GM06990 (cell line): ENCODE measurements around the gene TBL1X.
"Not testable (repeated sequence)": the region's sequence is repeated elsewhere in the genome, so short reads cannot be mapped to it uniquely, and the experiment has no call there.

Experiments
- DNase-seq: peaks from one replicate; pipeline ENCODE4 v3.0.0-alpha.2; 2011; ENCODE audit not compliant: insufficient read length; ENCODE audit errors: extremely low read depth
- H3K27me3 ChIP-seq: replicated peaks from 2 replicates; pipeline ENCODE4 v1.6.0; 2011; ENCODE audit warnings: low read length; ENCODE audit not compliant: control insufficient read depth, insufficient read depth
- H3K36me3 ChIP-seq: 2 replicates; pipeline ENCODE4 v1.5.1; 2011; ENCODE audit warnings: low read length; ENCODE audit not compliant: control insufficient read depth, insufficient read depth
- H3K4me3 ChIP-seq: replicated peaks from 2 replicates; pipeline ENCODE4 v1.5.1; 2011; ENCODE audit warnings: low read depth, mild to moderate bottlenecking, control low read depth, low read length
- CTCF ChIP-seq: IDR thresholded peaks from 2 replicates; pipeline ENCODE4 v1.5.1; 2011; ENCODE audit warnings: low read length, control low read depth, mild to moderate bottlenecking, inconsistent platforms; ENCODE audit not compliant: insufficient read depth, poor library complexity, severe bottlenecking

TBL1X gene

GRCh38 chrX:9430346-9430921 lies 34.4 kb upstream of the TBL1X start:
- Histone ChIP-seq H3K4me3 (no peak overlapping the region), H3K36me3 (no peaks in the 10 kb centered on the region), H3K27me3 (no peaks in the 10 kb centered on the region)
- TF ChIP-seq CTCF: no peak
- no peak for DNase-seq

- Histone ChIP-seq H3K4me3 (no peak overlapping the region), H3K27me3 (no peaks in the 10 kb centered on the region), H3K36me3 (no peaks in the 10 kb centered on the region)
- no peak for DNase-seq
- no peak for TF ChIP-seq CTCF
These were observed 33.6 kb upstream of the TBL1X start for GRCh38 chrX:9431281-9431680.

- no peaks in the 10 kb centered on the region for H3K27me3 ChIP-seq
- no peak for TF ChIP-seq CTCF
- H3K4me3 ChIP-seq: no peak overlapping the region
- H3K36me3 ChIP-seq: no peaks in the 10 kb centered on the region
- no peak for DNase-seq
These were observed 31.3 kb upstream of the TBL1X start for GRCh38 chrX:9433596-9433995.

- no peak for TF ChIP-seq CTCF
- no peak for DNase-seq
- Histone ChIP-seq H3K4me3 (no peak overlapping the region), H3K36me3 (no peaks in the 10 kb centered on the region), H3K27me3 (no peaks in the 10 kb centered on the region)
These were observed 30.8 kb upstream of the TBL1X start for GRCh38 chrX:9434051-9434550.

GRCh38 chrX:9435086-9435485 lies 29.8 kb upstream of the TBL1X start:
- DNase-seq, H3K36me3 ChIP-seq, H3K4me3 ChIP-seq, H3K27me3 ChIP-seq: not testable (repeated sequence)

GRCh38 chrX:9436812-9437211 lies 28.0 kb upstream of the TBL1X start:
- Histone ChIP-seq H3K4me3 (no peak overlapping the region), H3K27me3 (no peaks in the 10 kb centered on the region), H3K36me3 (no peaks in the 10 kb centered on the region)
- no peak for TF ChIP-seq CTCF
- DNase-seq: no peak
